ENCODE data around the gene PUDP. TPM values are rescaled to one million over a fixed set of nuclear protein-coding genes. Genes with fewer than 3 reads are reported as not detected.
"Not testable (repeated sequence)": the region's sequence is repeated elsewhere in the genome, so short reads cannot be mapped to it uniquely, and the experiment has no call there.

The PUDP gene
- total RNA-seq, 4 donors from 2014 or later, result 11.9 to 29.2 (median 14.1) TPM

GRCh38 chrX:7188672-7189071 is 40.7 kb upstream of the PUDP start:
- no peaks in the 10 kb centered on the region for H3K4me1 ChIP-seq
- no peaks in the 10 kb centered on the region for H3K9me3 ChIP-seq
- no peaks in the 10 kb centered on the region for H3K27me3 ChIP-seq
- 87% methylated on average over 2 of the region's 2 CpGs for WGBS, 2 donors
- H3K36me3 ChIP-seq, result peaks cover 0 to 5% (median 0%) of the 10 kb centered on the region in 3 donors
- no peak overlapping the region for H3K27ac ChIP-seq
- TF ChIP-seq, protein P1, sequence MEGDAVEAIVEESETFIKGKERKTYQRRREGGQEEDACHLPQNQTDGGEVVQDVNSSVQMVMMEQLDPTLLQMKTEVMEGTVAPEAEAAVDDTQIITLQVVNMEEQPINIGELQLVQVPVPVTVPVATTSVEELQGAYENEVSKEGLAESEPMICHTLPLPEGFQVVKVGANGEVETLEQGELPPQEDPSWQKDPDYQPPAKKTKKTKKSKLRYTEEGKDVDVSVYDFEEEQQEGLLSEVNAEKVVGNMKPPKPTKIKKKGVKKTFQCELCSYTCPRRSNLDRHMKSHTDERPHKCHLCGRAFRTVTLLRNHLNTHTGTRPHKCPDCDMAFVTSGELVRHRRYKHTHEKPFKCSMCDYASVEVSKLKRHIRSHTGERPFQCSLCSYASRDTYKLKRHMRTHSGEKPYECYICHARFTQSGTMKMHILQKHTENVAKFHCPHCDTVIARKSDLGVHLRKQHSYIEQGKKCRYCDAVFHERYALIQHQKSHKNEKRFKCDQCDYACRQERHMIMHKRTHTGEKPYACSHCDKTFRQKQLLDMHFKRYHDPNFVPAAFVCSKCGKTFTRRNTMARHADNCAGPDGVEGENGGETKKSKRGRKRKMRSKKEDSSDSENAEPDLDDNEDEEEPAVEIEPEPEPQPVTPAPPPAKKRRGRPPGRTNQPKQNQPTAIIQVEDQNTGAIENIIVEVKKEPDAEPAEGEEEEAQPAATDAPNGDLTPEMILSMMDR (IDR thresholded peaks at IDR 0.05), result no peak
- no peak for TF ChIP-seq EP300 (IDR thresholded peaks at IDR 0.05)
- no peak for TF ChIP-seq POLR2A (IDR thresholded peaks at IDR 0.05)
- DNase-seq (ENCODE audit: low spot score in 2 of 2), result no peak
- no peak overlapping the region for H3K4me3 ChIP-seq

- Histone ChIP-seq H3K4me1 (no peaks in the 10 kb centered on the region), H3K36me3 (no peaks in the 10 kb centered on the region), H3K27ac (no peak overlapping the region), H3K4me3 (no peak overlapping the region), H3K27me3 (no peaks in the 10 kb centered on the region), H3K9me3 (no peaks in the 10 kb centered on the region)
- TF ChIP-seq EP300 (IDR thresholded peaks at IDR 0.05) (no peak), POLR2A (IDR thresholded peaks at IDR 0.05) (no peak)
- TF ChIP-seq, protein P1 (IDR thresholded peaks at IDR 0.05), result no peak
- no peak for DNase-seq (ENCODE audit: low spot score in 2 of 2)
- 71 to 75% methylated on average over 3 of the region's 3 CpGs for WGBS, 2 donors
Observed at GRCh38 chrX:7184816-7185215, 36.9 kb upstream of the PUDP start.

DNA sequence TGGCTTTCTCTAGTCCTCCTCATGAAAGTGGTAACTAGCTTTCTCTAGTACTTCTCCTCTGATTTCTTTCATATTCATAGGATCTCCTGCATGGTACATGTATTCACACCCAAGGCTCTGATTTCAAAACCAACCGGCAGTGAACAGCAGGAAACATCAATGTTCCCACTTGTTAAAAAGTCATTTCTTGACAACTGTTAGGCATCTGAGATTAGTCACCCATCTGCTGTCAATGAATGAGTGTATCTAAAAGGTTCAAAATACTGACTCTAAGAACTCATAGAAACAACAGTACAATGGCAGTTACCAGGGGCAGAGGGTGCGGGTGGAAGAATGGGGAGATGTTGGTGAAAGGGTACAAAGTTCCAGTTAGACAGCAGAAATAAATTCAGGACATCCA is 31.5 kb upstream of the PUDP start:
- Histone ChIP-seq H3K27me3 (no peaks in the 10 kb centered on the region), H3K27ac (no peak overlapping the region), H3K4me3 (no peak overlapping the region), H3K4me1 (no peaks in the 10 kb centered on the region), H3K9me3 (no peaks in the 10 kb centered on the region), H3K36me3 (no peaks in the 10 kb centered on the region)
- TF ChIP-seq POLR2A (IDR thresholded peaks at IDR 0.05), result no peak
- TF ChIP-seq, protein P1 (IDR thresholded peaks at IDR 0.05), result no peak
- TF ChIP-seq EP300 (IDR thresholded peaks at IDR 0.05), result no peak
- no peak for DNase-seq (ENCODE audit: low spot score in 2 of 2)
- 82 to 90% methylated on average over 2 of the region's 2 CpGs for WGBS, 2 donors

DNA sequence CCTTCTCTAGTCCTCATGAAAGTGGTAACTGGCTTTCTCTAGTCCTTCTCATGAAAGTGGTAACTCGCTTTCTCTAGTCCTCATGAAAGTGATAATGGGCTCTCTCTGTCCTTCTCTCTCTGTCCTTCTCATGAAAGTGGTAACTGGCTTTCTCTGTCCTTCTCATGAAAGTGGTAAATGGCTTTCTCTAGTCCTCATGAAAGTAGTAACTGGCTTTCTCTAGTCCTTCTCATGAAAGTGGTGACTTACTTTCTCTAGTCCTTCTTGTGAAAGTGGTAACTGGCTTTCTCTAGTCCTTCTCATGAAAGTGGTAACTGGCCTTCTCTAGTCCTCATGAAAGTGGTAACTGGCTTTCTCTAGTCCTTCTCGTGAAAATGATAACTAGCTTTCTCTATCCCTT is 30.9 kb upstream of the PUDP start:
- not testable (repeated sequence) for H3K4me3 ChIP-seq; H3K4me1 ChIP-seq; H3K9me3 ChIP-seq; H3K27me3 ChIP-seq; DNase-seq (ENCODE audit: low spot score in 2 of 2); H3K27ac ChIP-seq; H3K36me3 ChIP-seq
- 84 to 100% methylated on average over 2 of the region's 2 CpGs for WGBS, 2 donors

GRCh38 chrX:7170898-7171297 is 22.9 kb upstream of the PUDP start:
- Histone ChIP-seq H3K4me1 (no peaks in the 10 kb centered on the region), H3K27ac (no peak overlapping the region), H3K36me3 (no peaks in the 10 kb centered on the region), H3K9me3 (no peaks in the 10 kb centered on the region), H3K4me3 (no peak overlapping the region), H3K27me3 (no peaks in the 10 kb centered on the region)
- TF ChIP-seq POLR2A (IDR thresholded peaks at IDR 0.05), result no peak
- TF ChIP-seq, protein P1 (IDR thresholded peaks at IDR 0.05), result no peak
- TF ChIP-seq EP300 (IDR thresholded peaks at IDR 0.05), result no peak
- no peak for DNase-seq (ENCODE audit: low spot score in 2 of 2)
- whole genome bisulfite sequencing, 2 donors, result 83 to 96% methylated on average over 3 of the region's 3 CpGs

GRCh38 chrX:7169627-7170026 is 21.7 kb upstream of the PUDP start:
- H3K4me3 ChIP-seq, result no peak overlapping the region
- no peak for TF ChIP-seq POLR2A (IDR thresholded peaks at IDR 0.05)
- TF ChIP-seq, protein P1 (IDR thresholded peaks at IDR 0.05), result no peak
- TF ChIP-seq EP300 (IDR thresholded peaks at IDR 0.05), result no peak
- no peak overlapping the region for H3K27ac ChIP-seq
- H3K9me3 ChIP-seq, result no peaks in the 10 kb centered on the region
- H3K36me3 ChIP-seq, result no peaks in the 10 kb centered on the region
- no peaks in the 10 kb centered on the region for H3K4me1 ChIP-seq
- H3K27me3 ChIP-seq, result no peaks in the 10 kb centered on the region
- 90 to 93% methylated on average over 3 of the region's 3 CpGs for WGBS, 2 donors
- no peak for DNase-seq (ENCODE audit: low spot score in 2 of 2)
